ENCODE results near the gene EPB41. TPM values are rescaled to one million over a fixed set of nuclear protein-coding genes. Genes with fewer than 3 reads are reported as not detected.

The EPB41 gene
- total and polyA plus RNA-seq, 7 donors = 13.2 to 35.1 (median 27.1) TPM

DNA sequence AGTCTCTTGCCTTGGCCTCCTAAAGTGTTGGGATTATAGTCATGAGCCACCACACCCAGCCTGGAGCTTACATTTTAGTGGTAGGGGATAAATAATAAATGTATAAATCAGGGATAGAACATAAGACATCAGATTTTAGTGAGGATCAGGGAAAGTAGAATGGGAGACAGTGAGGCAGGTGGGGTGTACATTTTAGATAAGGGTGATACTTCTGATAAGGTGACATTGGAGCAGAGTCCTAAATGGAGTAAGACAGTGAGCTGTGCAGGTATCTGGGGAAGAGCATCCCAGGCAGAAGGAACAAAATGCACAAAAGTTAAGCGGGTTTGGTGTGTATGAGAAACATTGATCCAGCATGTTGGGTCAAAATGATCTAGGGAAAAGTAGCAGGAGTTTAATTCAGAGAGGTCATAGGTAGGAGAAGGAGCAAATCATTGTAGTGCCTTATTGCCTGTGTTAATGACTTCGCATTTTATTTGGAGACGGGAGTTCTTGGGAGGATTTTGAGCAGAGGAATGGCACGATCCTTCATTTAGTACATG lies 11.1 kb downstream of the EPB41 start:
- no peak for TF ChIP-seq EP300 (IDR thresholded peaks at IDR 0.05)
- no peak overlapping the region for H3K4me3 ChIP-seq
- H3K9me3 ChIP-seq = no peaks in the 10 kb centered on the region
- H3K36me3 ChIP-seq = no peaks in the 10 kb centered on the region
- no peak overlapping the region for H3K27ac ChIP-seq
- DNase-seq = no peak
- WGBS, 2 donors = 96 to 97% methylated on average over 4 of the region's 4 CpGs
- H3K27me3 ChIP-seq = no peaks in the 10 kb centered on the region
- peaks cover 0 to 27% (median 19%) of the 10 kb centered on the region in 4 donors for H3K4me1 ChIP-seq
- intact Hi-C loops (cut with DNase I) = no loop called here

DNA sequence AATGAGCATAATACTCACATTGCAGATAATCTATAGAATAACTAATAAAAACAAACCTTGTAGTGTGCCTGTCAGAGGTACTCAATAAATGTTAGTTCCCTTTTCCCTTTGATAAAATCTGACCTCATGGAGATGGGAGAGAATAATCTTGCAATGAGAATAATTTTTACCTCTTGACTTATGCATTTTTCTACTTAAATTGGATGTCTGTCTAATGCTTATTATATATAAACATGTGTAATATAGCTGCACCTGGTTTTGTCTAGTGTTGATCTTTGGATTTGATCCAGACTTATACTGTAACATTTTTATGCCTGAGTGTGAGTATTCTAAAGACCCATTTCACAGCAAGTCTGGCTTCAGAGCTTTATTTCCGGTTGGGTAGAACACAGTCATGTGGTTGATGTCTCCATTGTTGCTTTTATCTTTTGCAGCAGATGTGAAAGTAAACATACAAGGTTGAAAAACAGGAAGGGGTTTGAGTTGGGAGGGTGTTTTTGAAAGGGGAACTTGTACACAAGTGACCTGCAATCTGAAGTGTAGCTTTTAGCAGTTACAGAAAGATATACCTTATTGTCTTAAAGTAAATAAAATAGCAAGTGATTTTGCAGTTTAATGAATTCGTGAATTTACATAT lies 12.4 kb downstream of the EPB41 start:
- H3K4me1 ChIP-seq = peaks cover 0 to 27% (median 19%) of the 10 kb centered on the region in 4 donors
- no peak overlapping the region for H3K4me3 ChIP-seq
- H3K27ac ChIP-seq = peak overlapping the region in 1 of 4 donors; percentile 74
- H3K9me3 ChIP-seq = no peaks in the 10 kb centered on the region
- TF ChIP-seq, protein P1, sequence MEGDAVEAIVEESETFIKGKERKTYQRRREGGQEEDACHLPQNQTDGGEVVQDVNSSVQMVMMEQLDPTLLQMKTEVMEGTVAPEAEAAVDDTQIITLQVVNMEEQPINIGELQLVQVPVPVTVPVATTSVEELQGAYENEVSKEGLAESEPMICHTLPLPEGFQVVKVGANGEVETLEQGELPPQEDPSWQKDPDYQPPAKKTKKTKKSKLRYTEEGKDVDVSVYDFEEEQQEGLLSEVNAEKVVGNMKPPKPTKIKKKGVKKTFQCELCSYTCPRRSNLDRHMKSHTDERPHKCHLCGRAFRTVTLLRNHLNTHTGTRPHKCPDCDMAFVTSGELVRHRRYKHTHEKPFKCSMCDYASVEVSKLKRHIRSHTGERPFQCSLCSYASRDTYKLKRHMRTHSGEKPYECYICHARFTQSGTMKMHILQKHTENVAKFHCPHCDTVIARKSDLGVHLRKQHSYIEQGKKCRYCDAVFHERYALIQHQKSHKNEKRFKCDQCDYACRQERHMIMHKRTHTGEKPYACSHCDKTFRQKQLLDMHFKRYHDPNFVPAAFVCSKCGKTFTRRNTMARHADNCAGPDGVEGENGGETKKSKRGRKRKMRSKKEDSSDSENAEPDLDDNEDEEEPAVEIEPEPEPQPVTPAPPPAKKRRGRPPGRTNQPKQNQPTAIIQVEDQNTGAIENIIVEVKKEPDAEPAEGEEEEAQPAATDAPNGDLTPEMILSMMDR (IDR thresholded peaks at IDR 0.05) = no peak
- TF ChIP-seq POLR2AphosphoS5 (IDR thresholded peaks at IDR 0.05) = no peak
- TF ChIP-seq POLR2A (IDR thresholded peaks at IDR 0.05) = no peak
- TF ChIP-seq EP300 (IDR thresholded peaks at IDR 0.05) = no peak
- no peaks in the 10 kb centered on the region for H3K27me3 ChIP-seq
- intact Hi-C loops (cut with DNase I) = no loop called here
- WGBS, 2 donors = 12% methylated on average over 2 of the region's 2 CpGs
- no peak for DNase-seq
- H3K36me3 ChIP-seq = no peaks in the 10 kb centered on the region

DNA sequence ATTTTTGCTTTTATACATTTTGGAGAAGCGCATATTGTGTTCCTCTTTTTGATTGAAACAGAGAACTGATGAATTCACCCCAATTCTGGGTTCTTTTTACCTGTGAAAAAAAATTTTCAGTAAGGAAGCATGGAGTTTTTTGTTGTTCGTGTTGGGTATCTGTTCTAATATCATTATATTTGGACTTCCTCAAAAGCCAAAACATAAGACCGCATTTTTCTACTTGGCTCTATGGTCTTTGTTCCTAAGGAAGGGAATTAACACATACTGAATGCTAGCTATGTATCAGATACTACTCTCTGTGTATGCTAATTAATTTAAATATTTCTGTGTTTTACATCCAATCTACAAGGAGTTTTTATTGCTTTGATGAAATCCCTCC lies 12.9 kb downstream of the EPB41 start:
- H3K9me3 ChIP-seq = no peaks in the 10 kb centered on the region
- H3K4me3 ChIP-seq = no peak overlapping the region
- WGBS, 2 donors = 37 to 59% methylated on average over 3 of the region's 3 CpGs
- intact Hi-C loops (cut with DNase I) = no loop called here
- H3K36me3 ChIP-seq = no peaks in the 10 kb centered on the region
- H3K4me1 ChIP-seq = peaks cover 0 to 27% (median 19%) of the 10 kb centered on the region in 4 donors
- no peaks in the 10 kb centered on the region for H3K27me3 ChIP-seq
- H3K27ac ChIP-seq = peak overlapping the region in 3 of 4 donors; percentile 56 to 74 (median 71)
- DNase-seq = no peak
- TF ChIP-seq POLR2A (IDR thresholded peaks at IDR 0.05) (no peak), EP300 (IDR thresholded peaks at IDR 0.05) (no peak), POLR2AphosphoS5 (IDR thresholded peaks at IDR 0.05) (no peak)
- TF ChIP-seq, protein P1 (IDR thresholded peaks at IDR 0.05) = no peak

DNA sequence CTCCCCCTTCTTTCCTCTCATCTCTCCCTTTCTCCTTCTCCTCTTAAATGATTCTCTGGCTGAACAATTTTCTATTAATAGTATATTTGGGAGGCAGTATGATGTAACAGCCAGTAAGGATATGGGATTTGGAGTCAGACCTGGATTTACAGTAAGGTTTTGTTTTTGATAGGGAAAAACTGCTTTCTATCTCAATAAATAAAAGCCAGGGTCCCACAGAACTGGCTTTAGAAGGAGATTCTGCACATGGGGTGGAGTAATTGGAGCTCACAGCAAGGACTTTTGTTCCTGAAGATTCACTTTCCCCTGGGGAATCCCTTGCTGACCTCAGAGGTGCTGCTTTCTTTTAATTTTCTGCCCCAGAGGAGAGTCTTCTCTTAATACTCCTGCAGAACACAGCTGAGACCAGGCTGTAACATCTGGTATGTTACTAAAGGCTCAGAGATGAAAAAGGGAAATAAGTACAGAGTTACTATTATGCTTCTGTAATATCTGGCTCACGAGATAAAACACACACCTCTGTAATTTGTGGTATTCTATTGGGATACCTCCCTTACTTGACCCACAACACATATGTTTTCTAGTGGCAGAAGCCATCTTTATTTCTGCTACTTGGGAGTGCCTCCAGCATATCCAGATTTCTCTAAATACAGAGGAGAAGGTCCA lies 13.4 kb downstream of the EPB41 start:
- H3K9me3 ChIP-seq = no peaks in the 10 kb centered on the region
- H3K36me3 ChIP-seq = no peaks in the 10 kb centered on the region
- H3K27ac ChIP-seq = peak overlapping the region in 3 of 4 donors; percentile 56 to 74 (median 71)
- TF ChIP-seq POLR2AphosphoS5 (IDR thresholded peaks at IDR 0.05) (peak in 1 of 4 donors; percentile 4), EP300 (IDR thresholded peaks at IDR 0.05) (no peak)
- WGBS, 2 donors = 11% methylated on average over 1 of the region's 1 CpG
- DNase-seq = no peak
- peaks cover 0 to 27% (median 19%) of the 10 kb centered on the region in 4 donors for H3K4me1 ChIP-seq
- H3K4me3 ChIP-seq = no peak overlapping the region
- intact Hi-C loops (cut with DNase I) = no loop called here
- H3K27me3 ChIP-seq = no peaks in the 10 kb centered on the region

DNA sequence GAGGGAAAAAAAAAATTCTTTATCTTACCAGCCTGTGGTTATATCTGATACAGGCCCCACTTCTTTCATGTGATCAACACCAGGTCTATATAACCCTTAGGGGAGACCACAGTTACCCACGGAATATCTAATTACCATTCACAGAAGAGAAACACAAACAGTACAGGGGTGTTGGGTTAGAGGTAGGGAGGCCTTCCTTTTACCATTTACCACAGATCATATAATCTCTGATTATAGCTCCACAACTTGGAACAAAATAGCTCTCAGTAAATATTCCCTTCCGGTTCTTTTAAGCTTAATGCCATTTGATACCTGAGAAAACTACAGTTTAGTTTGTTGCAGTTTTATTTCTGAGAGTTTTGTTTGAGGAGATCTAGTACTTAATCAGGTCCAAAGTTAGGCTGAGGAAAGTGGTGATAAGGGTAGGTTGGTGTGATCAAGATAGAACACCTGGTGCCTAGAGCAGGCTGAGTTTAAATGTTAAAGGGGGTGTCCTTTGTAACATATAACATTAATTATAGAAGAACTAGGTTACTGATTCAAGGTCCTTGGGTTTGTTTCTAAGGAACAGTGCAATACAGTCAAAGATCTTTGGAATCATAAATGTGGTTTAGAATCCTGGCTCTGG lies 14.1 kb downstream of the EPB41 start:
- 11 to 32% methylated on average over 2 of the region's 2 CpGs for WGBS, 2 donors
- intact Hi-C loops (cut with DNase I) = no loop called here
- TF ChIP-seq EP300 (IDR thresholded peaks at IDR 0.05) = no peak
- TF ChIP-seq POLR2A (IDR thresholded peaks at IDR 0.05) = no peak
- TF ChIP-seq POLR2AphosphoS5 (IDR thresholded peaks at IDR 0.05) = no peak
- TF ChIP-seq, protein P1 (IDR thresholded peaks at IDR 0.05) = no peak

More for the DNA sequence above, 14.1 kb downstream of the EPB41 start:
- Histone ChIP-seq H3K27ac (peak overlapping the region in 3 of 4 donors; percentile 56 to 74 (median 71)), H3K36me3 (no peaks in the 10 kb centered on the region), H3K4me1 (peaks cover 0 to 27% (median 19%) of the 10 kb centered on the region in 4 donors), H3K27me3 (no peaks in the 10 kb centered on the region), H3K4me3 (no peak overlapping the region), H3K9me3 (no peaks in the 10 kb centered on the region)
- no peak for DNase-seq

All from sigmoid colon (tissue), 7 donors.